ENCODE results near the gene PTPRM.
A peak's percentile ranks its signal among the peaks of the same experiment; 100 is the strongest.

Gene PTPRM

DNA sequence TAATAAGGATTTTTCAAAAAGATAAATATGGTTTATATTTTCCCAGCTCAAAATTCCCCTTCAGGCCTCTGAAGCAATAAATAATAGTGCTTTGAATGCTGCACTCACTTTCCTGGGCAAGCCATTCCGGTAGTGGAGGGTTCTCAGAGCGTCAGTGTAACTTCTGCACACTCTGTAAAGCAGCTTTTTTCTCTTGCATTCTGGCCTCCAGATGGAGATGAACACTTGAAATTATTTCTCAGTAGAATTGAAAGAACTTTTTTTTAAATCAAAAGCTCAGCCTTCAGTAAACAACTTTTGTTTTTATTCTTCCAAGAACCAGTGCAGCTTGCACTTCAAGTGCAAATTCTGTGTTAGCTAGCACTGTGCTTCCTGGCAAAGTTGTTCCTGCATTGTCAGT is 761.0 kb downstream of the PTPRM start:
- no peak for DNase-seq (ENCODE audit: low spot score)

- DNase-seq (ENCODE audit: low spot score): no peak
These were observed 762.2 kb downstream of the PTPRM start for GRCh38 chr18:8329186-8329771.

- DNase-seq (ENCODE audit: low spot score): no peak
These were observed 763.5 kb downstream of the PTPRM start for GRCh38 chr18:8330575-8330974.

DNA sequence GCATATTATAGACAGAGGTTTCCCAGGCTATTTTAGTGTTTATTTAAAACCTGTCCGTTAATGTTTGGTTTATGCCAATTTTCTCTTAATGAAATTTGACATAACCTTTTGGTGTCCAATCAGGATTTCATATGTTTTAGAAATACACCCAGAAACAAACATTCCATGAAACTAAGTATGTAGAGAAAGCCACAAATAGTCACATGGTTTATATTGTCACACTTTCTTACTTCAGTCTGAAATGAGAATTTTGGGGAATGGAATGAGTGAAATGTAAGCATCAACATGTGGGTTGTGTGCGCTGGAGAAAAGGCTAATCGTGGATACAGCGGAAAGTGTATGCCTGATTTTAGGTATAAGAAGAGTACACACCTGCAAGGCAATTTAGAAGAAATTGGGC is 765.2 kb downstream of the PTPRM start:
- DNase-seq (ENCODE audit: low spot score): no peak

DNA sequence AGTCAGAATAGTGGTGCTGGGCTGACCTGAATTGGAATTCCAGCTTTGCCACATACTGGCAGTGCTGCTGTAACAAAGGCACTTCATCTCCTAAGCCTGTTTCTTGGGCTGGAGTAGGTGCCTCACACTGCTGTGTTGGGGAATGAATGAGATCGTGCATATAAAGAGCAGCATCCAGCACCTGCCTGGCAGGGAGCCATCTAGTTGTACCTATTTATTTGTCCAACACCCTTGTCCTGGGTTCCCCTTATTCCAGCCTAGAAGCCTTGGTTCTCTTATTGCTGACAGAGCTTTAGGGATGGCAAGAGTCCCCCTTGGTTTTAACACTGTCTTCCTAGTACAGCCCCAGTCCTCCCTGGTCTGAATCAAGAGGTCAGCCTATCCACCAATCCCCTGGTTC is 766.8 kb downstream of the PTPRM start:
- DNase-seq (ENCODE audit: low spot score): no peak

- no peak for DNase-seq (ENCODE audit: low spot score)
These were observed 770.1 kb downstream of the PTPRM start for GRCh38 chr18:8337211-8337610.

- no peak for DNase-seq (ENCODE audit: low spot score)
These were observed 772.1 kb downstream of the PTPRM start for GRCh38 chr18:8339210-8339609.

GRCh38 chr18:8339952-8340351 is 772.8 kb downstream of the PTPRM start:
- DNase-seq (ENCODE audit: low spot score): no peak

- peak; percentile 27 for DNase-seq (ENCODE audit: low spot score)
These were observed 774.5 kb downstream of the PTPRM start for GRCh38 chr18:8341481-8342230.

DNA sequence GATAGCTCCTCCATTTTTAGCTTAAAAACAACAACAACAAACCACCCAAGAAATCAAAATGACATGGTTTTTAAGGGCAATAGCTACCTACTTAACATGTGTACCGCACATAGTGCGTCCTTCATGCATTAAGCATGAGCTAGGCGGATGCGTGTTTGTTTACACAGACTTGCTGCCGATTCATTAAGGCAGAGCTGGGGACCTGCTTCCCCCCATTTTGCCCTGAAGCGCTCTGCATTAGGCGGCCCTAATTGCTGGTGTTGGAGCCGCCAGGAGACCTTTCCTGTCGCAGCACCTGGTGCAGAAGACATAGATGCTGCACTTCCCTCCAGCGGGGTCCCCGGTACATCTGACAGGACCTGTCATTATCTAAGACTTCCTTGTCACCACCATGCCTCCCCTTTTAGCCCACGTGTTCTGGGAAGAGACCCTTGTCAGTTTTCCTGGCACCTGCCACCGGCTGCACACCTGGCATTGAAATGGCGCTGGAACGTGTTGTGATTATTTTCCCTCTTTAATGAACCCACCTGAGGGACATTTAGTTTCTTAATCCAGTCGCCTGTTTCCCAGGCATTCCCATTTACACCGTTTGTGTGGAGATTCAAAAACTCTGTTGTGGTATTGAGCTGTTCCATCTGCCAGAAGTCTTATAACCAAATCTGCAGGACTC is 781.1 kb downstream of the PTPRM start:
- no peak for DNase-seq (ENCODE audit: low spot score)

GRCh38 chr18:8349608-8350323 is 782.6 kb downstream of the PTPRM start:
- DNase-seq (ENCODE audit: low spot score): no peak

DNA sequence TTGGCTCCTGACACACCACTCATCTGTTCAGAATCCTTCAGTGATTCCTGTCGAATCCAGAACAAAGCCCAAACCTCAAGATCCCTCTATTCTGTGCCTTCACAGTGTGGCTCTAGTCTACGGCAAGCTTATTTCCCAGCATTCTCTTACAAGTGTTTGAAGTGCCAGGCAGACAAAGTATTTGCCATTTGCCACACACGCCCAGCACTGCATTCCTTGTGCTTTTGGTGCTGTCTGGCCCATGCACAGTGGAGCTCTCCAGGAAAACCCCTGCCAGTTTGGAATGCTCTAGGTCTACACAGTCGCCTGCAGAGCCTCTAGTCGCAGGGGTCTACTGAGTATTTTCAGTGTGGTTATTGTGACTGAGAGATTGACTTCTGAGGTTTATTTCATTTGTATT is 783.5 kb downstream of the PTPRM start:
- DNase-seq (ENCODE audit: low spot score): no peak

DNA sequence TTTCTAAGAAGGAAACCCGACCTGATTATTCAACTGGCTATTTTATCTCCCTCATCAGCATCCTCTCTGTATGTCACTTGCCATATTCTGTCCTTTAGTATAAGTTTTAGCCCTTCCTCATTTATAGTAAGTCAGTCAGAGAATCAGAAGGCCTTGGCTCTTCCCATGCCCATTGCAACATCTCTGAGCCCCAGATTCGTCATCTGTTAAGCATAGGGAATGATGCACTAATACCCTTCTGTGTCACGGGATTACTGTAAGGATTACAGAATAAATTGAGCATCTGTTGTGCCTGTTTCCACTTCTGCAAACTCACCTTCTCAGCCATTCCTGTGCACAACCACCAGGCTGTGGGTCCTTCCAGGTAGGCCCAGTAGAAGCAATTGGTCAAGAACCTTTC is 784.0 kb downstream of the PTPRM start:
- DNase-seq (ENCODE audit: low spot score): peak; percentile 29

DNA sequence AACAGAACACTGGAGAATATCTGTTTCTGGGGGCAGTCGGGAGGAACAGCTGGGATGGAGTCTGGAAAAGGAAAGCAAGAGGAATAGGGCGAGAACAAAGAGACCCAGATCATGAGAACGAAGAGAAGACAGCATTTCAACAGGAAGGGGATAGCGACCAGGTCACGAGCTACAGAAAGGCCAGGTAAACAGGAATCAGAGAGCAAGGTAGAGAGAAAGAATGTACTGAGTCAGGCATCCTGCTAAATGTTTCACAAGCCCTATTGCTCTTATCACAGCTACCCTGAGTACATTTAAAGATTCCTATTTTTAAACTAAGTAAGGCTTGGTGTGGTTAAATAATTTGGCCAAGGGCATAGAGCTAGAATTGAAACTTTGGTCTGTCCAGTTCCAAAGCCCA is 787.2 kb downstream of the PTPRM start:
- no peak for DNase-seq (ENCODE audit: low spot score)

DNA sequence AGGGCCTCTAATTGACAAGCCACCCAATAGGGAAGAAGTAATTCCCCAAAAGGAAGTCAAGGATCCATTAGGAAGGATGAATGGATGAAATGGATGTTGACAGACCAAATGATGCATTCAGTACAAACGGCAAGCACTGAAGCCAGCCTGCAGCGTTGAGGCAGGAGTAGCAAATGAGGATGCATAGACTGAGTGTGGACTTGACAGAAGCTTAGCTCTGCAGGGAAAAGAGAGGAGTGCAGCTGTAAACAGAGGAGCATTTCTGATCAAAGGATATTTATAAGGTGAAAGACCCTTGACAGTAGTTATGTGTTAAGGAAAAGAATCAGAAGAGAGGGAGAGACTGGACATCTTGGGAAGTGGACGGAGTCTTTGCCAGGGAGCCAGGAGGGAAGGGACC is 788.9 kb downstream of the PTPRM start:
- no peak for DNase-seq (ENCODE audit: low spot score)

GRCh38 chr18:8357320-8357719 is 790.2 kb downstream of the PTPRM start:
- DNase-seq (ENCODE audit: low spot score): no peak

DNA sequence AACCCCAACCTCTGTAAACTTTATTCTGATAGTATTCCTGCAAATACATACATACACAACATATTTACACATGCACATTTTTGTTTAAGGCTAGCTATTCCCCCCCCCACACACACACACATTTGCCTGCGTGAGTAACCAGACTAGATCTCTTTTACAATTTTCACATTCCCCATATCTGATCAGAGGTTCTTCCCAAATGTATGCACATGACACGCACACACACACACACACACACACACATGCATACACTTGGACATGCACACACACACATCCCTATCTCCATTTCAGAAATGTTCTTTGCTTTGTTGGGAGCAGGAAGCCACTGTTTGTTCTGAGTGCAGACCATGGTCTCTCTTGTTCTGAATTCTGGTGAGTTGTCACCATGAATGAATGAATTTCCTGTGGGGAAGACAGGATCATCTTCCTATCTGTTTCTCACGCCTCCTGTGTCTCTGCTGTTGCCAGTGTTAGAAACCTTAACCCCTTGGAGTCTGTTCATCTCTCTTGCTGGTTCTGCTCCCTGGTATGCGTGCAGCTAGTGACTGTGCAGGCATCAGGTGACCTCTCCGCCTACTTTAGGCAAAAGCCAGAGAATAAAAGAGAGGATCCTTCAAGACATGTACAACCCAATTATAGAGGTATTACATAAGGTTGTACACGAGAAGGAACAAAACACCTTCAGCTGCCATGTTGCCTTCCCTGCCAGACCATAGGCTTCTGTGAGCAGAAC is 791.1 kb downstream of the PTPRM start:
- no peak for DNase-seq (ENCODE audit: low spot score)

GRCh38 chr18:8359076-8359475 is 792.0 kb downstream of the PTPRM start:
- no peak for DNase-seq (ENCODE audit: low spot score)

- no peak for DNase-seq (ENCODE audit: low spot score)
These were observed 792.4 kb downstream of the PTPRM start for GRCh38 chr18:8359481-8359880.

GRCh38 chr18:8361941-8362471 is 794.9 kb downstream of the PTPRM start:
- no peak for DNase-seq (ENCODE audit: low spot score)

GRCh38 chr18:8362863-8363262 is 795.7 kb downstream of the PTPRM start:
- DNase-seq (ENCODE audit: low spot score): no peak

GRCh38 chr18:8364385-8364784 is 797.3 kb downstream of the PTPRM start:
- no peak for DNase-seq (ENCODE audit: low spot score)

All from AG08395 (cell line).